Pons (tissue), 1 donor: ENCODE results near the gene ZNRF2.

Experiments used
- DNase-seq: peaks from one replicate; pipeline ENCODE4 v3.0.0-alpha.2; 2016; ENCODE audit warnings: low spot score

ZNRF2 gene

DNA sequence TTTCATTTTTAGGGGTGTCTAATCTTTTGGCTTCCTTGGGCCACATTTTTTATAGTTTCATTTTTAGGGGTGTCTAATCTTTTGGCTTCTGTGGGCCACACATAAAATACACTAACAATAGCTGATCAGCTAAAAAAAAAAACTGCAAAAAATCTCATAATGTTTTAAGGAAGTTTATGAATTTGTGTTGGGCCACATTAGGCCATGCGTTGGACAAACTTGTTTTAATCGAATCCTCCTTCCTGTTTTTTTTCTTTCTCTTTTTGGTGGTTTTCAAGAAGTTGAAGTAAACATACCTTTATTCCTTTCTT lies 37.4 kb downstream of the ZNRF2 start:
- no peak for DNase-seq

DNA sequence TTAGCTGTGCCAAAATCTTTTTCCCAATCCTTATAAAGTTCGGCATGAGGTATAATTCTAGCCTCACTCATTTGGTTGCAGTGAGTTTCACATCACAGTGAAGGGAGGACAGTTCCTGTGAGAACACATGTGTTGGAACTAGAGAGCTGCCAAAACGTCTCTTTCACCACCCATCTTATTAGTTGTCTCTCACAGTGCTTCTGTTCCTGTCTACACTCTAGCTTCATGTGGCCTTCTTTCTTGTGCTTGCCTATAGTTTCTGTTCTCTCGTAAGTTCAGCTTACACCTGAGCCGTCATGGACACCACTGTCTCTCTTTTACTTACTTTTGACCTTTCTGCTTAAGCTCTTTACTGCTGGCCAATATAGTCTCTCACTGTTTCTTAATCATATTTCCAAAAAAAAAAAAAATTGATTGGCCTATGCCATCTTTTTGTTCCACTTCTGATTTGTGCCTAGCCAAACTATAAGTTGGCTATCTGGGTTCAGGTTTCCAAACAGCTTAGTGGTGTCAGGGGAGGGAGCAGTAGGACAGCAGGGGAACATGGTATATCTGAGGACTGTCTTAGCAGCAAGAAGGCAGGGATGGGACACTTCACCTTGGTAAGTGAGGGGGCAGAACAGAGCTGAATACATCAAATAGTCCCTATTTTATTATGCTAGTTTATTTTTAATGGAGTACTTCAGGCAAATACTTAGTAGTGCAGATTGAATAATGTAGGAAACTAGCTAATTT lies 38.0 kb downstream of the ZNRF2 start:
- peak; percentile 64 for DNase-seq

DNA sequence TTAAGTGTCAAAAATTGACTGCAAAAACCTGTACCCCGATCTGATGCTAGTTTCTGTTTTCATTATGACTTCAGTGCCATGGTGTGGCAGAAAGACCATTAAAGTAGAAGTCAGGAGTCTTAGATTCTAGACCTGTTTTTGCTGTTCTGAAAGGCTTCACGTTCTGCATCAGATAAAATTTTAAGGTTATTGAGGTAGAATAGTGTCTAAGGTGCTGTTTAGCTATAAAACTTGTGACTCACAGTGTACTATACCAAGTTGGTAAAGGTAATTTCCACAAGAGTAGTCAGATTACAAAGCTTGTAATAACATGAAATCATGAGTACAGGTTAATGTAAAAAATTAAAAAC lies 38.6 kb downstream of the ZNRF2 start:
- DNase-seq = no peak

DNA sequence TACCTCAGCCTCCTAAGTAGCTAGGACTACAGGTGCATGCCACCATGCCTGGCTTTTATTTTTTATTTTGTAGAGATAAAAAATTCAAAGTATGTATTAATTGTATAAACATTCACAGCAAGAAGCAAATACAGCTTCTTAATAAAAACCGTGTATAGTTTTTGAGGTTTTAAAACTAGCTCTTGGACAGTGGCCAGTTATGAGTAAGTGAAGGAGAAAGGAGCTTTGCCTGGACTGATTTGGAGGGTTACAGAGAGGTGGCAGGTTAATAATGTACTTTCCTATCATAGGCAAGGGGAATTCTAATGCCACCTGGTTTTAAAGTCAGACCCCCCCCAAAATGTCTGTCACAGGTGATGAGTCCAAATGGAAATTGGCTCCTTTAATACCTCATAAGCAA lies 43.4 kb downstream of the ZNRF2 start:
- DNase-seq = no peak

DNA sequence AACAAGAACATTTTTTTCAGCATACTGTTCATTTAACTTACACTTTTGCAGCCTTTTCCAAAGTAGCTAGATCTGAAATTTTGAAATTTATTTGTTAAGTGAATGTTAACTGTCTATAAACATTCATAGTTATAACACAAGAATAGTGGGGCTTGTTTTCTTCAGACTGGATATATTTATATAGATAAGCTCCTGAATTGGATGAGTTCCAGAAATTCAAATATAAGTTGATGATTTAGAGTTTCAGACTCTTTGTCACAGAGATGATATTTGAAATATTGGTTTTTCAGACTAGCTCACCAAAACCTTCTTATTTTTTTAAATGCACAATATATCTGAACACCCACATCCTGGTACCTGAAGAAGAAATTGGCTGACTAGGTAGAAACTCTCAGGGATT lies 44.0 kb downstream of the ZNRF2 start:
- no peak for DNase-seq

DNA sequence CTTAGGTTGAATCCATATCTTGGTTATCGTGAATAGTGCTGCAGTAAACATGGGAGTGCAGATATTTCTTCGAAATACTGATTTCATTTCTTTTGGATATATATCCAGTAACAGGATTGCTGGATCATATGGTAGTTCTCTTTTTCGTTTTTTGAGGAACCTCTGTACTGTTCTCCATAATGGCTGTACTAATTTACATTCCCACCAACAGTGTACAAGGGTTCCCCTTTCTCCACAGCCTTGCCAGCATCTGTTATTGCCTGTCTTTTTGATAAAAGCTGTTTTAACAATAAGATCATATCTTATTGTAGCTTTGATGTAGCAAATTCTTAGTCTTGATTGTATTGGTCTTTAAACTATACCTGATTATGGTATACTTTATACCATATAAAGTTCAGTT lies 45.3 kb downstream of the ZNRF2 start:
- DNase-seq = no peak

DNA sequence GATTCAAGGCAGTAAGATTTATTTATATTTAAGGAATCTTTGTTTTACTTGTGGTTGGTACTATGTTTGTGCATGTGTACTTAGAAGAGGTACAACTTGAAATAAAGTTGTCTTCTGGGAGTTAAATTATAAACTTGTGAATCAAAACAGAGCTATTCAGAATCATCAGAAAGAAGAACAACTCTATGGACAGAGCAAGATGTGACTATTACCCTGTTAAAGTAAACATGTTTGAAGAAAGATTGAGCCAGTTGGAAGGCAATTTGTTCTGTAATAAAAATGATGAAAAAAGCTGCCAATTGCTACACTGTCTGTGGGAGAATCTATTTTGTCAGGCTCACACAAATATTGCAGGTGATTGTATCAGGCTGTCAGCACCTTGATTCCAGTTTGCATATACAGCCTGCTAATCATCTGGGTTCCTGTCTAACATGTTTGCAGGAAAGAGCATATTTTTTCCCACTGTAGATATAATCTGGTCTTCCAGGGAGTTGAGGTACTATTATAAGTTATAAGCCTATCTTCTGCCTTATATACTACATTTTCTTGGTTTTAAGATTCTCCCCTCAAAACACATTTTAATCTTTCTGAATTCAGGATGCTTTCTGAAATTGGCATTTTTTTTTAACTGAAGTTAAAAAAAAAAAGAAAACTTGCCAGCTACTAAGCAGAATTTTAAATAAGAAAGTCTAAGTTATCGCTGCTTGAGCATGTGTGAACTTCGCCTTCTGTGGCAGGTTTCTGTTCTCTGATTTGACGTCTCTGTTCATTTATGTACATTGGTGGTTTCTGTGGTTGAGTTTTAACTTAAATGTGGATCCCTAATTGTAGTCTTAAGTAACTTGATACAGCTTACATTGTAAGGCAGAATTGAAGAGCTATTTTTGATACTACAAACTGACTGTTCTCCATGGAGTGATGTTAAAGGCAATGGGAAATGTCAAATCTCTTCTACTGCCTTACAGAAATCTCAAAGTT lies 46.0 kb downstream of the ZNRF2 start:
- DNase-seq = no peak

DNA sequence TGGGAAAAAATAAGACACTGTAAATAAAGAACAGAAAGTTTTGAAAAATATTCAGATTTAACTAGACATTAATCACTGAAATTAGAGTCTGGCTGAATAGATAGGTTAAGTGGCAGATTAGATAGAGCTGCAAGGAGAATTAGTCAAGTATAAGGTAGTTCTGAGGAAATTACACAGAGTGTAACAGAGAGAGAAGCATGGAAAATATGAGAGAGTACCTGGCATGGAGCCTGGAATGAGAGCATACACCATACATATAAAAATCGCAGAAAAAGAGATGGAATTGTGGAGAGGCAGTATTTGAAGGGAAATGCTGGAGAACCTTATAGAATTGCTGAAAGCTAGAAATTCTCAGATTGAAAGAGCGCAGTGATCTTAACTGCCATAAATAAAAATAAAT lies 46.9 kb downstream of the ZNRF2 start:
- no peak for DNase-seq

DNA sequence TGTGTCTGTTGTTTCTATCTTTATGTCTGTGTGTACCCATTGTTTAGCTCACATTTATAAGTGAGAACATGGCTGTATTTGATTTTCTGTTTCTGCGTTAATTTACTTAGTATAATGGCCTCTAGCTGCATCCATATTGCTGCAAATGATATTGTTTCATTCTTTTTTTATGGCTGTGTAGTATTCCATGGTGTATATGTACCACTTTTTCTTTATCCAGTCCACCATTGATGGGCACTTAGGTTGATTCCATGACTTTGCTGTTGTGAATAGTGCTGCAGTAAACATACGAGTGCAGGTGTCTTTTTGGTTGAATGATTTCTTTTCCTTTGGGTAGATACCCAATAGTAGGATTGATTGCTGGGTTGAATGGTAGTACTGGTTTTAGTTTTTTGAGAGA lies 48.2 kb downstream of the ZNRF2 start:
- DNase-seq = no peak

DNA sequence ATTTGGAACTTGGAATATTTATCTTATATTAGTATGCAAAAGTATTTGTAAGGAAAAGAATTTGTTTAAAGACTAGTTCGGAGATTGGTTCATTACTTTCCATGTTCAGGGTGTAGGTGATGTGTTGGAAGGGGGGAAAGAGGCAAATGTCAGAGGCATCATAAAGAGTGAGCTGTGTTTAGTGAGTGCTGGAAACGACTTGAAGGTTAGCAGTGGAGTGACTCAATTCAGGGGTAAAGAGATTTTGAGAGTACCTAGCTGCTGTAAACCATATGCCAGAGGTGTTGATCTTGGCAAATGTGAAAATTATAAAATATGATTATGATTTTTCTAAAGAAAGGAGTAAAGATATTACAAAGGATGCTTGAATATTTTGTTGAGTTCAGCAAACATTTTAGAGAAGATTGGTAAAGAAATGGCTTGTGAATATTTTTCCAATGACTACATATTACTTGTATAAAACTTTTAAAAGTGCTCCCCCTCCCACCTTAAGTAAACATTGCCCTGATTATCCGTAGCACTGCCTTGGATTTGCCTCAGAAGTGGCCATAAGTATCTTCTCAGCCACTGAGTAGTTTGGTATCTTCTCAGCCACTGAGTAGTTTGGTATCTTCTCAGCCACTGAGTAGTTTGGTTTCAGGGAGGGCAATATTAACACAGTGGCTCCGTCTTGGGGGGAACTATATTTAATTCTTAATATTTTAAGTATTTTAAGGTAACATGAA lies 51.5 kb downstream of the ZNRF2 start:
- DNase-seq = no peak

DNA sequence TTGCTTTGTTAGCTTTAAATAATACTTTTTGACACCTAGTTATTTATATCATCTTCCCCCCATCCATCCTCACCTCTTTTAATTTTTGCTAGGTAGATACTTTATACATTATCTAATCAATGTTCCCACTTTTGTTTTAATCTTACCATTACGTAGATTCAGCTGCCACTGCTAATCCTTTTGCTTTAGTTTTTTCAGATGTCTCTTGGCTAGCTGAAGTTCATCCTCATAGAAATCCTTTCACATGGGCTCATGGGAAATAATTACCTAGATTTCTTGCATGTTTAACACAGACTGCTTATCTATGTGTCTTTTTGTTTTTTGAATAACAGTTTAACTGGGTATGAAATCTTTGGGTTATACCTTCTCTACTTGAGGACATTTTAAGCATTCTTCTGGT lies 60.1 kb downstream of the ZNRF2 start:
- no peak for DNase-seq

DNA sequence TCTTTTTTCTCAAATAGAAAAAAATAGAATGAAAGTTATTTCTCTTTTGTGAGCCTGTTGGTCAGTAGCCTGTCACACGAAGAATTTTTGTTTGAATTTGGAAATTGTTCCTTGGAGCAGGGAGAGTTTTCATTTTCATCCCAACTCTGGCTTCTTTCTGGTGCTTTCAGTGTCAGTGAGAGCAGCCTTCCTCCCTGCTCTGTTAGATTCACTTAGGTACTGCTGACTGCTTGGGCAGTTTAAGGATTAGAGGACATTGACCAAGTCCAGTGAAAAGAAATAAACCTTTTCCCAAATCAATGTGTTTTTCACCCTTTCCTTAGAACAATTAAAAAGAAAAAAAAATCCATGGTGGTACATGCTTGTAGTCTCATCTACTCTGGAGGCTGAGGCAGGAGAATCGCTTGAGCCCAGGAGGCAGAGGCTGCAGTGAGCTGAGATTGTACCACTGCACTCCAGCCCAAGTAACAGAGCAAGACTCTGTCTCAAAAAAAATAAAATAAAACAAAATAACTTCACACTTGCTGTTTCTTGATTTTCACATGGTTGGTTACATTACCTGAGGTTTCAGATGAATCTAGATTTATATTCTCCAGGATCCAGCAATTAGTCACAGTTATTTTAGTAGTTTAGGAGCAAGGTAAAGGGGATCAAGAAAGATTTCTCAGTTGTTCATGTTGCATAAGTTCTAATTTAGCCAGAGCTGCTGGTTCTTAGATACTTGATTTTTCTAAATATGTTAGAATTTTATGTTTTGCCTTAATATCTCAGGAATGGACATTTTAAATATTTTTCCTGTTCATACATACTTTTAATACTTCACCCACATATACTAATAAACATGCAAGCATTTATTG lies 63.1 kb downstream of the ZNRF2 start:
- DNase-seq = no peak

DNA sequence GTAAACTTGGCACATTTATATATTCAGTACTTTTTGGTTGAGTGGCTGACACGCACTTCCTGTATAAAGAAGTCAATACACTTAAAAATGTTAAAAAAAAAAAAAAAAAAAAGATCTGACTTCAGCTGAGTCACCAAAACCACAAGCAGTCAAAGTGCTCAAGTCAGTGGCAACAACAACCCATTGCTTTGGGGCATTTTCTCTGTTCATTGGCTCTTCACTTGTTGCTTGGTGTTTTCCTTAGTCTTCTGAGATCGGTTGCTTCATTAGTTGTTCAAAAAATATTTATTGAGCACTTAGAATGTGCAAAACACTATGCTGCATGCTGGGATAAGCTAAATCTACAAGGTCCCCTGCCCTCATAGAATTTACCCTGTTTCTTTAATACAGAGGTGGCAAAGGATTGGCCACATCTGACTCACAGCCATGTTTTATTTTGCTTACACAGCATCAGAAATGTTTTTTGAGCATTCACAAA lies 63.7 kb downstream of the ZNRF2 start:
- no peak for DNase-seq

DNA sequence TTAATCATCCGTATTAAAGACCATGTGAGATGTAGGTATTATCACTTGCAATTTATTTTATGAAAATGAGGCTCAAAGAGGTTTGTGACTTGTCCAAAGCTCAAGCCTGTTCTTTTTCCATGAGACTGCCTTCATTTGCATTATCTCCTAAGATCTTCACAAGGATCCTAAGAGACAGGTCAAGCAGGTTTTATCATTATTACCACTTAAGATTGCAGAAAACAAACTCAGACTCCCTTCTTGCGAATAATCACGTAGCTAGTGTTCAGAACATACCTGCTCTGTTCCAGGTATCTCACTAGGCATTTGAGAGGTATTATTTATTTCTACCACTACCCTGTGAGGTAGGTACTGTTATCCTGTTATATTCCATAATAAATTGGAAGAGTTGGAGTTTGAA lies 64.8 kb downstream of the ZNRF2 start:
- DNase-seq = no peak

DNA sequence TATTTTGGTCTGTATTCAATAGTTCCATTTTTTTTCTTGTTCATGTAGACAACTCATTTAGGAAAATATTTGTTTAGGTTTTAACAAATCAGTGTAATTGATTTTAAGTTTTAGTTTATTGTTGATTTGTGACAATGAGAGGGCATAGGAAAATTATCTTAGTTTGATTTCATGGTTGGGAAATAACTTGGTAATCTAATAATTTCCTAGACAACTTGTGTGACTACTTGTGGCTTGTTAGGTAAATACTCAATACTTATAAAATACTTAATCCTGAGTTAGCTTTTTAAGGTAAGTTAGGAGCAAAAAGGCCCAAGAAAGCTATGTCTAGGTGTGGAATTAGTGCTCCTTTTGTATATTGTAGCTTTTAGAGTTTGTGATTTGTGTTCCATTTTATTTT lies 65.4 kb downstream of the ZNRF2 start:
- DNase-seq = no peak

DNA sequence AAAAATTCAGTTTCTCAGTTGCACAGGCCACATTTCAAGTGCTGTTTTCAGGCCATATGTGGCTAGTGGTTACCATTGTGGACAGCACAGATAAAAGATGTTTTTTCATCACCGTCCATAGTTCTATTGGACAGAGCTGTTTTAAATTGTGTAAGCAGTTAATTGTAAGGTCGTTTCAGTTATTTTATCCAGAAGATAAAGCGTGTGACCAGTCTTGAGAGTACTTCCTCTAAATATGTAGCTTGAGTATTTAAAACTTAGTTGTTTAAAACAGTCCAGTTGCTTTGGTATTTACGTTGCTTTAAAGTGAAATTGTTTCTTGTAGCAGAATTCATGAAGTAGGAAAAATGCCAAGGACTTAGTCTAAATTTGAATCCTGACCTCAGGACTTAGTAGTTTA lies 66.9 kb downstream of the ZNRF2 start:
- DNase-seq = peak; percentile 25

DNA sequence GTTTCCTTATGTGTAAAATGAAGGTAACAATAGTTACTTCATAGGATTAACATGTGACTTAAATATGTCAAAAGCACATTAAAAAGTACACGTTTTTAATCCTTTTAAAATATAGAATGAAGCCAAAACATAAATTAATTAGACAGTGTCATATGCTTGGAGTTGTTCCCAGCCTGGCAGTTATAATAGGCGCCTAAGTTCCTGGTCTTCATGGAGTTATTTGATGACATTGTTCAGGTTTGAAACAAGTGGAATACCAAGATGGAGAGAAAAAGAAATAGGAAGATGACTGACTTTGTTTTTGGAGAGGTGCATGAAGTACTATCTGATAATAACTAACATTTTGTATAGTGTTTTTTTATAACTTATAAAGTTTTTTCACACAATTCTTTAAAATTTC lies 67.3 kb downstream of the ZNRF2 start:
- no peak for DNase-seq

DNA sequence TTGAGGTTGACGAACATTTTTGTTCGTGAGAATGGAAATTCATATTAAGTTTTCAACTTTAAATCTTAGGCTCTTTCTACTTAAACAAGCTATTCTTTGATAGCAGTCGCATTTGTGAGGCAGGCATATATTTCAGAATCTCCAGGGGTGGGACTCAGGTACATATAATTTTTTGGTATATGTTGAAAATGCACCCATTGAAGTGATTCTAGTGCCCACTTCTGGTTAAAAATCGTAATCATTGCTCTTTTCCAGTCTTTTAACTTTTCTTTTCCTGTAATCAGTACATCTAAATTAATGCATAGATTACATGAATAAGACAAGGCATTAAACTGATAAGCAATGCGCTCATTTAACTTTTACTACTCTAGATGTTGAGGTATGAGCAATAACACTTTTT lies 67.8 kb downstream of the ZNRF2 start:
- no peak for DNase-seq

DNA sequence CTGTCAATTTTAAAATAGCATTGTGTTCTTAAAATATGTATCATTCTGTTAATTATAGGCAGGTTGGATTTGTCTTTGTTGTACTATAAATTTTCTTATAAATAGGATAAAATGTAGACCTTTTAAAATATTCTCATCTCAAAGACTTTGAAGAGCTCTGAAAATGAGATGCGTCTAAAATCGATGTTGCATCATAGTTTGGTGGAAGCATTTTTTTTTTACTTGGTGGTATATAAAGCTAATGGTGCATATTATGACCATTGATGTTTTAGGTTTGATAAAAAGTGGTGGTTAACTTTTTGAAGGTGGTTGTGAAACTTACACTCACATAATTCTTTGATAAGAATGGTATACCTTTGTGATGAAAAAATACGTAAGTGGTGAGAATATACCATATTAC lies 69.1 kb downstream of the ZNRF2 start:
- no peak for DNase-seq

DNA sequence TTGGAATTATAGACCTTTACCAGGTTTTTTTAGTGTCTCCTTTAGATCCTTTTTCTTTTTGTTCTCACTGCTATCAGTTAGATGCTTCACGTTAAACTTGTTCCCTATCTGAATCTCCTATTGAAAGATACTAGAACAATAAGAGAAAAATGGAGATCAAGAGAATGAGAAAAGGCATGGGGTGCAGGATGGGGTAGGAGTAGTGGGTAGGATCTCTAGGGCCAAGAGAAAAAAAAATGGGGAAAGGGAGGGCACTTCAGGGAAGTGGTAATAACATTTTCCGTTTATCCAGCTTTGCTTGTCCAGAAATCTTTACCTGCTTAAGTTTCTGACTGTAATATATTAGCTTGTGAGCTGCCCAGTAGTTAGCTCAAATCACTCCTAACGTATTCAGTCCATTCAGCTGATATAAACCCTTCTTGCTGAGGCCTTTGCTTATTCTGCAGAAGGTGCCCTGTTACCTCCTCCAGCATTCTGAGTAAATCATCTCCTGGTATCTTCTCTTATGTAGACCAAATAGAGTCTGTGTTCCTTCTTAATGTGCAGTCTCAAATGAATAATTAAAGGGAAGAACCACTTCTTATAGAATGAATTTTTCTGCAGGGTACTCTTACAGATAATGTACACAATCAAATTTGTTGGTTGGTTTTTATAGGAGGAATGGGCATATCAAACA lies 69.7 kb downstream of the ZNRF2 start:
- DNase-seq = no peak

DNA sequence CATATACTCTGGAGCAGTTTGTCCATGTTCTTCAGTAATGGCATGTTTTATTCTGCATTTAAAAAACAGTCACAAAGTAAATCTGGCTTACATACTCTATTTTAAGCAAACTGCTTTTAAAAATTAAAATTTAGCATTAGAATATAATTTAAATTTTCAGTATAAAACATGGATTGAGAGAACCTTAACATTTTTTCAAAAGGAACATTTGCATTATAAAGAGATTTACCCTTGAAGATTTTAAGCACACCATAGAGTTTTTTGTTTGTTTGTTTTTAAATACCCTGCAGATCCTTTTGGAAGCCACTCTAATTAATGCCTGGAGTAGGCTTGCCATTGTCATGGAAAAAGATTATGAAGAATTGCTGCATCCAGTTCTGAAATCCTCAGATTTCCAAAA lies 70.4 kb downstream of the ZNRF2 start:
- no peak for DNase-seq
